ENCODE data around the gene GAS7. TPM values are rescaled to one million over a fixed set of nuclear protein-coding genes. Genes with fewer than 3 reads are reported as not detected.

The GAS7 gene
- total RNA-seq, 1 experiment from 2014 or later = 4.1 TPM

- ChIA-PET RAD21 (ENCODE audit: low non-redundant PET in 1 of 2, low total read pairs in 2 of 2, uncharacterized antibody in 2 of 2, unreplicated experiment in 2 of 2) (no interaction called here), POLR2A (no interaction called here), CTCF (no interaction called here)
- intact Hi-C loops (cut with micrococcal nuclease) = no loop called here
- no peaks in the 10 kb centered on the region for H3K27me3 ChIP-seq (ENCODE audit: insufficient read depth, low read length)
- no peak for ATAC-seq
- no peaks in the 10 kb centered on the region for H3K9me2 ChIP-seq (ENCODE audit: insufficient read depth)
- H3K9me3 ChIP-seq (ENCODE audit: control insufficient read depth in 1 of 2, insufficient read depth in 1 of 2, low read depth in 1 of 2, low read length in 2 of 2) = no peaks in the 10 kb centered on the region
- no peak for TF ChIP-seq POLR2AphosphoS5 (IDR thresholded peaks at IDR 0.05; ENCODE audit: low read depth, low read length)
- TF ChIP-seq CEBPB (IDR thresholded peaks at IDR 0.05; ENCODE audit: low read depth) = no peak
- no peak for TF ChIP-seq EZH2 (IDR thresholded peaks at IDR 0.05)
- no peak for TF ChIP-seq SP1 (IDR thresholded peaks at IDR 0.05; ENCODE audit: low read depth)
- no peak for TF ChIP-seq ELF1 (IDR thresholded peaks at IDR 0.05; ENCODE audit: borderline replicate concordance, low read depth)
- TF ChIP-seq SRF (IDR thresholded peaks at IDR 0.05; ENCODE audit: low read depth) = no peak
- TF ChIP-seq REST (IDR thresholded peaks at IDR 0.05; ENCODE audit: low read depth) = no peak
- no peak for TF ChIP-seq TCF7L2 (IDR thresholded peaks at IDR 0.05; ENCODE audit: borderline replicate concordance, extremely low read depth, insufficient read depth, insufficient read length)
- no peak for TF ChIP-seq RAD21 (IDR thresholded peaks at IDR 0.05; ENCODE audit: low read depth)
- no peak for TF ChIP-seq EZH2phosphoT487 (IDR thresholded peaks at IDR 0.05; ENCODE audit: borderline replicate concordance)
- TF ChIP-seq FOSL1 (IDR thresholded peaks at IDR 0.05; ENCODE audit: low read depth) = no peak
- no peak for TF ChIP-seq JUND (IDR thresholded peaks at IDR 0.05)
- no peak for TF ChIP-seq MAX (IDR thresholded peaks at IDR 0.05)
- TF ChIP-seq EGR1 (IDR thresholded peaks at IDR 0.05; ENCODE audit: low read depth) = no peak
- no peak overlapping the region for H3K4me3 ChIP-seq (replicated peaks in 1 of 2; ENCODE audit: low read depth in 1 of 2, low read length in 2 of 2)
- no peaks in the 10 kb centered on the region for H3K79me2 ChIP-seq (ENCODE audit: insufficient read depth, low read length)
- BruUV-seq (replicated peaks) = no TSS peak
- no peaks in the 10 kb centered on the region for H3K36me3 ChIP-seq (ENCODE audit: control insufficient read depth in 1 of 2, insufficient read depth in 2 of 2, low read length in 2 of 2)
- H4K20me1 ChIP-seq (ENCODE audit: insufficient read depth) = no peaks in the 10 kb centered on the region
- no peak overlapping the region for H2AFZ ChIP-seq (ENCODE audit: low read depth, low read length, poor library complexity, severe bottlenecking)
- DNase-seq (ENCODE audit: low read depth, low spot score) = no peak
- H3K27ac ChIP-seq (ENCODE audit: low read depth, low read length) = no peak overlapping the region
- H3K4me1 ChIP-seq (ENCODE audit: control insufficient read depth in 1 of 2, insufficient read depth in 2 of 2, low read length in 2 of 2) = peaks cover 0 to 2% of the 10 kb centered on the region in 2 experiments; a peak in 1 of 4 replicates
- no peak overlapping the region for H3K4me2 ChIP-seq (ENCODE audit: low read length)
- H3K9ac ChIP-seq (ENCODE audit: low read length) = no peak overlapping the region
These were observed 15.6 kb downstream of the GAS7 start for GRCh38 chr17:10182785-10183184.

All from HCT116 (cell line).